HepG2 (cell line): ENCODE measurements around the gene CARMIL3. TPM values are rescaled to one million over a fixed set of nuclear protein-coding genes. Genes with fewer than 3 reads are reported as not detected.

Experiments
- CREB3 ChIP-seq: sonication (generic); formaldehyde crosslinking; IDR thresholded peaks from 2 replicates; pipeline ENCODE4 v1.5.0; 2020; ENCODE audit warnings: missing genetic modification reagents
- DZIP1 ChIP-seq: sonication (generic); formaldehyde crosslinking; IDR thresholded peaks from 2 replicates; pipeline ENCODE4 v1.5.0; 2020; ENCODE audit warnings: mild to moderate bottlenecking, missing genetic modification reagents
- ELF4 ChIP-seq: sonication (generic); formaldehyde crosslinking; IDR thresholded peaks from 2 replicates; pipeline ENCODE4 v1.5.0; 2020; ENCODE audit warnings: missing genetic modification reagents, mild to moderate bottlenecking, moderate library complexity, borderline replicate concordance
- JARID2 ChIP-seq: sonication (generic); formaldehyde crosslinking; IDR thresholded peaks from 2 replicates; pipeline ENCODE4 v1.8.1; 2023; ENCODE audit warnings: missing genetic modification reagents, inconsistent platforms; ENCODE audit not compliant: insufficient replicate concordance
- LCORL ChIP-seq, 2 experiments: fragments of 450-650 bp in 1 of 2; sonication (generic) in 1 of 2; formaldehyde crosslinking in 1 of 2; IDR thresholded peaks; 2 replicates each; pipeline versions ENCODE4 v1.5.0 to v1.6.1; 2017 to 2020; ENCODE audit warnings: antibody characterized with exemption in 1 of 2, missing genetic modification reagents in 1 of 2
- MAX ChIP-seq: IDR thresholded peaks from 2 replicates; pipeline ENCODE4 v1.6.1; 2012; ENCODE audit warnings: inconsistent platforms
- MBD4 ChIP-seq: IDR thresholded peaks from 2 replicates; pipeline ENCODE4 v1.6.1; 2012; ENCODE audit warnings: low read length, inconsistent platforms, borderline replicate concordance
- POLR2A ChIP-seq, 2 experiments: IDR thresholded peaks; 2 replicates each; pipeline ENCODE4 v1.6.1; 2011; ENCODE audit warnings: low read depth in 2 of 2, low read length in 2 of 2, mild to moderate bottlenecking in 1 of 2, moderate library complexity in 1 of 2; ENCODE audit not compliant: insufficient read depth in 1 of 2
- SMC3 ChIP-seq: IDR thresholded peaks from 2 replicates; pipeline ENCODE4 v1.6.1; 2011; ENCODE audit warnings: low read length, improper control_type of control experiment
- TEAD2 ChIP-seq: sonication (generic); formaldehyde crosslinking; IDR thresholded peaks from 2 replicates; pipeline ENCODE4 v1.9.0; 2021; ENCODE audit warnings: missing genetic modification reagents
- YY1 ChIP-seq: IDR thresholded peaks from 2 replicates; pipeline ENCODE4 v1.6.1; 2011; ENCODE audit warnings: low read length, low read depth, moderate library complexity, mild to moderate bottlenecking; ENCODE audit not compliant: insufficient read depth, insufficient replicate concordance
- ZNF142 ChIP-seq: sonication (generic); formaldehyde crosslinking; IDR thresholded peaks from 2 replicates; pipeline ENCODE4 v1.4.0; 2020; ENCODE audit warnings: missing genetic modification reagents
- ZNF556 ChIP-seq: sonication (generic); formaldehyde crosslinking; IDR thresholded peaks from 2 replicates; pipeline ENCODE4 v1.4.0; 2020; ENCODE audit warnings: mild to moderate bottlenecking, missing genetic modification reagents, borderline replicate concordance
- ZSCAN30 ChIP-seq: sonication (generic); formaldehyde crosslinking; IDR thresholded peaks from 2 replicates; pipeline ENCODE4 v1.5.0; 2020; ENCODE audit warnings: mild to moderate bottlenecking, missing genetic modification reagents
- polyA plus RNA-seq, 8 experiments: library from polyadenylated mRNA; depleted of rRNA in 3 of 8; stranded (reverse) in 7 of 8; unstranded in 1 of 8; fragments of >200 nt; fragmentation: Illumina TruSeq in 4 of 8; extraction: Trizol in 4 of 8; gene quantifications; 2 replicates each; pipeline versions ENCODE4 v1.2.1 to v1.2.3, GENCODE V29; 2011 to 2016; ENCODE audit warnings: low read depth in 4 of 8, missing spikeins in 1 of 8, mixed read lengths in 1 of 8; ENCODE audit not compliant: insufficient read depth in 1 of 8
- total RNA-seq, 5 experiments: library from RNA; depleted of rRNA; stranded (reverse); fragments of >200 nt; fragmentation: Illumina TruSeq; extraction: Trizol; gene quantifications; 2 replicates each; pipeline ENCODE4 v1.2.3, GENCODE V29; 2016; ENCODE audit warnings: low read depth in 1 of 5
- TF ChIP-seq, protein P1 (sequence below): sonication (generic); formaldehyde crosslinking; IDR thresholded peaks from 2 replicates; pipeline ENCODE4 v1.4.0; 2020; ENCODE audit warnings: missing genetic modification reagents, mild to moderate bottlenecking, borderline replicate concordance

CARMIL3 gene
- total and polyA plus RNA-seq, 2 of the 13 experiments (the other 11 are each of a cell fraction or from before 2014, with no cell fraction given) = 0.27 to 0.55 TPM

- TF ChIP-seq, protein P1, sequence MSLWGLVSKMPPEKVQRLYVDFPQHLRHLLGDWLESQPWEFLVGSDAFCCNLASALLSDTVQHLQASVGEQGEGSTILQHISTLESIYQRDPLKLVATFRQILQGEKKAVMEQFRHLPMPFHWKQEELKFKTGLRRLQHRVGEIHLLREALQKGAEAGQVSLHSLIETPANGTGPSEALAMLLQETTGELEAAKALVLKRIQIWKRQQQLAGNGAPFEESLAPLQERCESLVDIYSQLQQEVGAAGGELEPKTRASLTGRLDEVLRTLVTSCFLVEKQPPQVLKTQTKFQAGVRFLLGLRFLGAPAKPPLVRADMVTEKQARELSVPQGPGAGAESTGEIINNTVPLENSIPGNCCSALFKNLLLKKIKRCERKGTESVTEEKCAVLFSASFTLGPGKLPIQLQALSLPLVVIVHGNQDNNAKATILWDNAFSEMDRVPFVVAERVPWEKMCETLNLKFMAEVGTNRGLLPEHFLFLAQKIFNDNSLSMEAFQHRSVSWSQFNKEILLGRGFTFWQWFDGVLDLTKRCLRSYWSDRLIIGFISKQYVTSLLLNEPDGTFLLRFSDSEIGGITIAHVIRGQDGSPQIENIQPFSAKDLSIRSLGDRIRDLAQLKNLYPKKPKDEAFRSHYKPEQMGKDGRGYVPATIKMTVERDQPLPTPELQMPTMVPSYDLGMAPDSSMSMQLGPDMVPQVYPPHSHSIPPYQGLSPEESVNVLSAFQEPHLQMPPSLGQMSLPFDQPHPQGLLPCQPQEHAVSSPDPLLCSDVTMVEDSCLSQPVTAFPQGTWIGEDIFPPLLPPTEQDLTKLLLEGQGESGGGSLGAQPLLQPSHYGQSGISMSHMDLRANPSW (CRISPR knock-in tag) = peak; percentile 96
- TF ChIP-seq SMC3 (peak; percentile 25), JARID2 (CRISPR knock-in tag) (peak; percentile 20), TEAD2 (no peak), YY1 (peak; percentile 77), ELF4 (CRISPR knock-in tag) (peak; percentile 30; the same call in 1 of the 2 replicates), ZNF556 (CRISPR knock-in tag) (peak; percentile 100), ZNF142 (CRISPR knock-in tag) (peak; percentile 75; the same call in 1 of the 2 replicates), MAX (no peak), LCORL (IDR thresholded peaks at IDR 0.05) (peak; percentile 71; the same call in 1 of the 2 replicates), LCORL (CRISPR knock-in tag; IDR thresholded peaks at IDR 0.05) (no peak), MBD4 (no peak), DZIP1 (no peak), POLR2A (IDR thresholded peaks at IDR 0.05; ENCODE audit: insufficient read depth in 1 of 2, low read depth in 2 of 2, low read length in 2 of 2) (peak in 1 of 2 experiments; percentile 98; a peak in 2 of 4 replicates), ZSCAN30 (CRISPR knock-in tag) (no peak), CREB3 (CRISPR knock-in tag) (peak; percentile 18; the same call in 1 of the 2 replicates)
Observed at GRCh38 chr14:24095271-24096068, 43.7 kb downstream of the CARMIL3 start (continued).
